Neural cell (in vitro differentiated cells): ENCODE results near the gene SPATA13. TPM values are rescaled to one million over a fixed set of nuclear protein-coding genes. Genes with fewer than 3 reads are reported as not detected.

Experiments used
- H2AFZ ChIP-seq: fragments of 200-600, 300-800 bp; sonication (generic), shearing (Covaris generic); 2 replicates; pipeline ENCODE4 v1.6.0; 2014; ENCODE audit warnings: low read depth, mild to moderate bottlenecking, antibody characterized with exemption, low read length, moderate library complexity
- H3F3A ChIP-seq: fragments of 200-600 bp; shearing (Covaris generic); 2 replicates; pipeline ENCODE4 v1.6.1; 2016; ENCODE audit warnings: mild to moderate bottlenecking, moderate library complexity, mixed read lengths, antibody characterized with exemption, low read length; ENCODE audit not compliant: insufficient read depth, poor library complexity, severe bottlenecking
- H3K27ac ChIP-seq: fragments of 200-600, 300-800 bp; sonication (generic), shearing (Covaris generic); 2 replicates; pipeline ENCODE4 v1.5.1; 2014; ENCODE audit warnings: mild to moderate bottlenecking, low read length, moderate library complexity
- H3K27me3 ChIP-seq: fragments of 300-800, 200-600 bp; sonication (generic), shearing (Covaris generic); 2 replicates; pipeline ENCODE4 v1.6.0; 2014; ENCODE audit warnings: mild to moderate bottlenecking, low read depth, low read length, moderate library complexity; ENCODE audit not compliant: insufficient read depth
- H3K36me3 ChIP-seq: fragments of 300-800, 200-600 bp; sonication (generic), shearing (Covaris generic); 2 replicates; pipeline ENCODE4 v1.5.1; 2014; ENCODE audit warnings: mild to moderate bottlenecking, antibody characterized with exemption, low read length, moderate library complexity; ENCODE audit not compliant: insufficient read depth
- H3K4me2 ChIP-seq: fragments of 300-800, 200-600 bp; sonication (generic), shearing (Covaris generic); 2 replicates; pipeline ENCODE4 v1.6.0; 2014; ENCODE audit warnings: mild to moderate bottlenecking, low read length
- H3K4me3 ChIP-seq: fragments of 300-800, 200-600 bp; sonication (generic), shearing (Covaris generic); 2 replicates; pipeline ENCODE4 v1.5.1; 2014; ENCODE audit warnings: mild to moderate bottlenecking, low read length, moderate library complexity
- H3K79me2 ChIP-seq: fragments of 200-600 bp; shearing (Covaris generic); replicated peaks from 2 replicates; pipeline ENCODE4 v1.6.0; 2014; ENCODE audit warnings: mild to moderate bottlenecking, low read length, moderate library complexity; ENCODE audit not compliant: insufficient read depth
- H3K9ac ChIP-seq: fragments of 300-800, 200-600 bp; sonication (generic), shearing (Covaris generic); 2 replicates; pipeline ENCODE4 v1.6.1; 2016; ENCODE audit warnings: mild to moderate bottlenecking, low read length, mixed read lengths
- H3K9me2 ChIP-seq: fragments of 200-600 bp; shearing (Covaris generic); 2 replicates; pipeline ENCODE4 v1.6.1; 2016; ENCODE audit warnings: mild to moderate bottlenecking, low read length, mixed read lengths; ENCODE audit not compliant: insufficient read depth
- H3K9me3 ChIP-seq: fragments of 200-600, 300-800 bp; sonication (generic), shearing (Covaris generic); 2 replicates; pipeline ENCODE4 v1.6.1; 2016; ENCODE audit warnings: mild to moderate bottlenecking, mixed run types, low read length, moderate library complexity, mixed read lengths
- H4K20me1 ChIP-seq: fragments of 200-600 bp; shearing (Covaris generic); 2 replicates; pipeline ENCODE4 v1.6.1; 2016; ENCODE audit warnings: mild to moderate bottlenecking, mixed run types; ENCODE audit not compliant: insufficient read depth
- EP300 ChIP-seq: fragments of 450-650 bp; conservative IDR thresholded peaks from 2 replicates; pipeline ENCODE4 v1.6.1; 2014; ENCODE audit warnings: antibody characterized with exemption, mild to moderate bottlenecking, moderate library complexity; ENCODE audit not compliant: poor library complexity, severe bottlenecking
- EZH2 ChIP-seq: fragments of 200-600, 300-800 bp; shearing (Covaris generic), sonication (generic); IDR thresholded peaks from 2 replicates; pipeline ENCODE4 v1.6.1; 2014; ENCODE audit warnings: antibody characterized with exemption, low read length, borderline replicate concordance, mild to moderate bottlenecking; ENCODE audit not compliant: insufficient read depth, poor library complexity, severe bottlenecking
- MXI1 ChIP-seq: fragments of 450-650 bp; conservative IDR thresholded peaks from 2 replicates; pipeline ENCODE4 v1.6.1; 2014; ENCODE audit warnings: antibody characterized with exemption, mild to moderate bottlenecking; ENCODE audit not compliant: poor library complexity, severe bottlenecking
- POLR2AphosphoS5 ChIP-seq: IDR thresholded peaks from 2 replicates; pipeline ENCODE4 v1.6.1; 2012
- RAD21 ChIP-seq: fragments of 450-650 bp; conservative IDR thresholded peaks from 2 replicates; pipeline ENCODE4 v1.6.1; 2014; ENCODE audit warnings: antibody characterized with exemption, mild to moderate bottlenecking, moderate library complexity
- SMC3 ChIP-seq: fragments of 450-650 bp; conservative IDR thresholded peaks from 2 replicates; pipeline ENCODE4 v1.6.1; 2014; ENCODE audit warnings: antibody characterized with exemption, mild to moderate bottlenecking, moderate library complexity; ENCODE audit not compliant: poor library complexity
- TAF1 ChIP-seq: IDR thresholded peaks from 2 replicates; pipeline ENCODE4 v1.6.1; 2012; ENCODE audit warnings: low read depth
- polyA plus RNA-seq: library from polyadenylated mRNA; depleted of rRNA; stranded (reverse); fragments of >200 nt; gene quantifications from 2 replicates; pipeline ENCODE4 v1.2.3, GENCODE V29; 2014
- TF ChIP-seq, protein P1 (sequence below): IDR thresholded peaks from 2 replicates; pipeline ENCODE4 v1.6.1; 2012; ENCODE audit warnings: borderline replicate concordance
- TF ChIP-seq, protein P2 (sequence below): fragments of 450-650 bp; IDR thresholded peaks from 2 replicates; pipeline ENCODE4 v1.5.1; 2014; ENCODE audit warnings: antibody characterized with exemption, mild to moderate bottlenecking, moderate library complexity; ENCODE audit not compliant: poor library complexity, severe bottlenecking

Gene SPATA13
- polyA plus RNA-seq, 1 donor from 2014 or later = 15.5 TPM

DNA sequence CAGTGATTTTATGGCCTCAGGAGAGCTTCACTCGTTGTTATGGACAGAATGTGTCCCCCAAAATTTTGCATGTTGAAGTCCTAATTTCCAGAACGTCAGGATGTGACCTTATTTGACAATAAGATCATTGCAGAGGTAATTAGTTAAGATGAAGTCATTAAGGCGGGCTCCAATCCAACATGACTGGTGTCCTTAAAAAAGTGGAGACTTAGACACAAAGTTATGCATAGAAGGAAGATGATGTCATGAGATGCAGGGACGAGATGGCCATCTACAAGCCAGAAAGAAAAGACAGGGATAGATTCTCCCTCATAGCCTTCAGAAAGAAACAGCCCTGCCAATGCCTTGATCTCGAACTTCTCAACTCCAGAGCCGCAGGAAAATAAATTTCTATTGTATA is 25.8 kb upstream of the SPATA13 start:
- H3K9me2 ChIP-seq = no peaks in the 10 kb centered on the region
- no peaks in the 10 kb centered on the region for H3K36me3 ChIP-seq
- H3K27ac ChIP-seq = no peak overlapping the region
- no peaks in the 10 kb centered on the region for H3K27me3 ChIP-seq
- H3F3A ChIP-seq = no peaks in the 10 kb centered on the region
- H3K79me2 ChIP-seq = no peaks in the 10 kb centered on the region
- H3K4me2 ChIP-seq = no peak overlapping the region
- no peak overlapping the region for H3K4me3 ChIP-seq
- no peak overlapping the region for H3K9ac ChIP-seq
- H4K20me1 ChIP-seq = no peaks in the 10 kb centered on the region
- H2AFZ ChIP-seq = no peak overlapping the region
- no peaks in the 10 kb centered on the region for H3K9me3 ChIP-seq
- no peak for TF ChIP-seq POLR2AphosphoS5
- TF ChIP-seq SMC3 = no peak
- no peak for TF ChIP-seq RAD21
- TF ChIP-seq EZH2 = no peak
- TF ChIP-seq, protein P1, sequence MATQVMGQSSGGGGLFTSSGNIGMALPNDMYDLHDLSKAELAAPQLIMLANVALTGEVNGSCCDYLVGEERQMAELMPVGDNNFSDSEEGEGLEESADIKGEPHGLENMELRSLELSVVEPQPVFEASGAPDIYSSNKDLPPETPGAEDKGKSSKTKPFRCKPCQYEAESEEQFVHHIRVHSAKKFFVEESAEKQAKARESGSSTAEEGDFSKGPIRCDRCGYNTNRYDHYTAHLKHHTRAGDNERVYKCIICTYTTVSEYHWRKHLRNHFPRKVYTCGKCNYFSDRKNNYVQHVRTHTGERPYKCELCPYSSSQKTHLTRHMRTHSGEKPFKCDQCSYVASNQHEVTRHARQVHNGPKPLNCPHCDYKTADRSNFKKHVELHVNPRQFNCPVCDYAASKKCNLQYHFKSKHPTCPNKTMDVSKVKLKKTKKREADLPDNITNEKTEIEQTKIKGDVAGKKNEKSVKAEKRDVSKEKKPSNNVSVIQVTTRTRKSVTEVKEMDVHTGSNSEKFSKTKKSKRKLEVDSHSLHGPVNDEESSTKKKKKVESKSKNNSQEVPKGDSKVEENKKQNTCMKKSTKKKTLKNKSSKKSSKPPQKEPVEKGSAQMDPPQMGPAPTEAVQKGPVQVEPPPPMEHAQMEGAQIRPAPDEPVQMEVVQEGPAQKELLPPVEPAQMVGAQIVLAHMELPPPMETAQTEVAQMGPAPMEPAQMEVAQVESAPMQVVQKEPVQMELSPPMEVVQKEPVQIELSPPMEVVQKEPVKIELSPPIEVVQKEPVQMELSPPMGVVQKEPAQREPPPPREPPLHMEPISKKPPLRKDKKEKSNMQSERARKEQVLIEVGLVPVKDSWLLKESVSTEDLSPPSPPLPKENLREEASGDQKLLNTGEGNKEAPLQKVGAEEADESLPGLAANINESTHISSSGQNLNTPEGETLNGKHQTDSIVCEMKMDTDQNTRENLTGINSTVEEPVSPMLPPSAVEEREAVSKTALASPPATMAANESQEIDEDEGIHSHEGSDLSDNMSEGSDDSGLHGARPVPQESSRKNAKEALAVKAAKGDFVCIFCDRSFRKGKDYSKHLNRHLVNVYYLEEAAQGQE = no peak

DNA sequence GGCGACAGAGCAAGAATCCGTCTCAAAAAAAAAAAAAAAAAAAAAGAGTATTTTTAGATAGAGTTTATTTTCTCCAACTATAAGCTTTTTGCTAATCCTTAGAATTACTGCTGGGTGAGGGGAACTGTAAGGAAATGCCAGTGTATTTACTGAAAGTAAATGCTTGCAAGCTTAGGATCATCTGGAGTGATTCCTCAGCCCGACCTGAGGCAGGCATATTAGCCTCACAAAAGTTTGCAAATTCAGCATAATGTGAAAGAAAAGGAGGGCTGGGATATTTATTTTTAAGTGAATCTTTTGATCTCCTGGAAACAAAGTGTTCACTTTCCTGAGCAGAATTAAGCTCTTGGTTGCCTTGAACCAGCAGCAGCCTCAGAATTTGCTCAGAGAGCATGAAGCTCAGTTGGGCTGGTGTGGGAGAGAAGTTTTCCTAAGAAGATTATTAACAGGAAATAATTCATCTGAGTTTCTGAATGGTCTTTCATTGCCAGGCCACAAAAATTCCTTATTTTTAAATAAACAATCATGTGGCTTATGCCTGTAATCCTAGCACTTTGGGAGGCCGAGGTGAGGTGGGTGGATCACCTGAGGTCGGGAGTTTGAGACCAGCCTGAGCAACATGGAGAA is 24.7 kb upstream of the SPATA13 start:
- Histone ChIP-seq H3K36me3 (no peaks in the 10 kb centered on the region), H3F3A (no peaks in the 10 kb centered on the region), H4K20me1 (no peaks in the 10 kb centered on the region), H2AFZ (no peak overlapping the region), H3K4me2 (no peak overlapping the region), H3K27me3 (no peaks in the 10 kb centered on the region), H3K27ac (no peak overlapping the region), H3K9me3 (no peaks in the 10 kb centered on the region), H3K4me3 (no peak overlapping the region), H3K9ac (no peak overlapping the region), H3K9me2 (no peaks in the 10 kb centered on the region), H3K79me2 (no peaks in the 10 kb centered on the region)
- TF ChIP-seq, protein P1 = no peak
- TF ChIP-seq SMC3 (no peak), EZH2 (no peak), MXI1 (no peak), TAF1 (no peak), EP300 (no peak), RAD21 (no peak), POLR2AphosphoS5 (no peak)
- TF ChIP-seq, protein P2, sequence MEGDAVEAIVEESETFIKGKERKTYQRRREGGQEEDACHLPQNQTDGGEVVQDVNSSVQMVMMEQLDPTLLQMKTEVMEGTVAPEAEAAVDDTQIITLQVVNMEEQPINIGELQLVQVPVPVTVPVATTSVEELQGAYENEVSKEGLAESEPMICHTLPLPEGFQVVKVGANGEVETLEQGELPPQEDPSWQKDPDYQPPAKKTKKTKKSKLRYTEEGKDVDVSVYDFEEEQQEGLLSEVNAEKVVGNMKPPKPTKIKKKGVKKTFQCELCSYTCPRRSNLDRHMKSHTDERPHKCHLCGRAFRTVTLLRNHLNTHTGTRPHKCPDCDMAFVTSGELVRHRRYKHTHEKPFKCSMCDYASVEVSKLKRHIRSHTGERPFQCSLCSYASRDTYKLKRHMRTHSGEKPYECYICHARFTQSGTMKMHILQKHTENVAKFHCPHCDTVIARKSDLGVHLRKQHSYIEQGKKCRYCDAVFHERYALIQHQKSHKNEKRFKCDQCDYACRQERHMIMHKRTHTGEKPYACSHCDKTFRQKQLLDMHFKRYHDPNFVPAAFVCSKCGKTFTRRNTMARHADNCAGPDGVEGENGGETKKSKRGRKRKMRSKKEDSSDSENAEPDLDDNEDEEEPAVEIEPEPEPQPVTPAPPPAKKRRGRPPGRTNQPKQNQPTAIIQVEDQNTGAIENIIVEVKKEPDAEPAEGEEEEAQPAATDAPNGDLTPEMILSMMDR = no peak
